Measurements from ENCODE around the gene DAP.

DNA sequence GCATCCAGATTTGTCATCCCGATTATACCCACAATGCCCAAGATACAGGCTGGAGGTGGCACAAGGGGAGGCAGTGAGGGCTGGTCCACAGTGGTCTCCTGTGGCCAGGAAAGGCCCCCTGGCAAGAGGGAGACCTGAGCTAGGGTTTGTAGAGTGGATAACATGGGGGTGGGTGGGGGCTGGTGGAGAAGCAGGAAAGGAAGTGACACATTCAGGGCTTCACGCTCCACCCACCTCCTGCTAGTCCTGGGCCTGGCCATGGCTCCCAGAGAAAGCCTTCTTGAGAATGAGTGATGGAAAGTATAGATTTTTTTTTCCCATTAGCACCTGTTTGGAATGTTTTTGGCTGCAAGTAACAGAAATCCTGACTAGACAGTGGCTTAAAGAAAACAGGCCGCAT is 115.9 kb downstream of the DAP start:
- no peak for TF ChIP-seq POLR2A (IDR thresholded peaks at IDR 0.05)
- TF ChIP-seq, protein P1, sequence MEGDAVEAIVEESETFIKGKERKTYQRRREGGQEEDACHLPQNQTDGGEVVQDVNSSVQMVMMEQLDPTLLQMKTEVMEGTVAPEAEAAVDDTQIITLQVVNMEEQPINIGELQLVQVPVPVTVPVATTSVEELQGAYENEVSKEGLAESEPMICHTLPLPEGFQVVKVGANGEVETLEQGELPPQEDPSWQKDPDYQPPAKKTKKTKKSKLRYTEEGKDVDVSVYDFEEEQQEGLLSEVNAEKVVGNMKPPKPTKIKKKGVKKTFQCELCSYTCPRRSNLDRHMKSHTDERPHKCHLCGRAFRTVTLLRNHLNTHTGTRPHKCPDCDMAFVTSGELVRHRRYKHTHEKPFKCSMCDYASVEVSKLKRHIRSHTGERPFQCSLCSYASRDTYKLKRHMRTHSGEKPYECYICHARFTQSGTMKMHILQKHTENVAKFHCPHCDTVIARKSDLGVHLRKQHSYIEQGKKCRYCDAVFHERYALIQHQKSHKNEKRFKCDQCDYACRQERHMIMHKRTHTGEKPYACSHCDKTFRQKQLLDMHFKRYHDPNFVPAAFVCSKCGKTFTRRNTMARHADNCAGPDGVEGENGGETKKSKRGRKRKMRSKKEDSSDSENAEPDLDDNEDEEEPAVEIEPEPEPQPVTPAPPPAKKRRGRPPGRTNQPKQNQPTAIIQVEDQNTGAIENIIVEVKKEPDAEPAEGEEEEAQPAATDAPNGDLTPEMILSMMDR (IDR thresholded peaks at IDR 0.05) = no peak
- no peak for TF ChIP-seq POLR2AphosphoS5 (IDR thresholded peaks at IDR 0.05)
- no peak for TF ChIP-seq EP300 (IDR thresholded peaks at IDR 0.05; ENCODE audit: low read depth)

Data from transverse colon (tissue), 4 donors.